K562 (cell line): ENCODE data around the gene BEST3. TPM values are rescaled to one million over a fixed set of nuclear protein-coding genes. Genes with fewer than 3 reads are reported as not detected.

ENCODE experiments used
- ATAC-seq: fragments of 200-7000 bp; cut with Tn5 transposase; 3 replicates; pipeline ENCODE4 v1.9.1; 2020; ENCODE audit warnings: moderate library complexity
- BruUV-seq: library from RNA; stranded (reverse); fragments of 400-500 nt; replicated peaks from 2 replicates; lab custom pipeline; 2021; lab: Mats Ljungman, UMichigan
- CTCF ChIA-PET: fragments of 300-600 bp; formaldehyde crosslinking; extraction: SDS; loops from one replicate; lab custom pipeline; 2021; ENCODE audit warnings: low intra/inter-chr PET ratio; lab: Yijun Ruan, JAX
- POLR2A ChIA-PET: fragments of 300-600, 350-650 bp; sonication (Branson Sonifier 250); formaldehyde crosslinking; extraction: SDS; loops from one replicate; lab custom pipeline; 2021; ENCODE audit warnings: antibody characterized with exemption, inconsistent platforms; lab: Yijun Ruan, JAX
- DNase-seq, 4 experiments: peaks; one replicate each; pipeline versions ENCODE4 v3.0.0 to v3.0.0-alpha.2; 2011 to 2018; ENCODE audit warnings: low spot score in 3 of 4, mixed read lengths in 3 of 4; ENCODE audit errors: extremely low read depth in 1 of 4
- FAIRE-seq: peaks from 2 replicates; lab custom pipeline; 2011; peaks lifted over from hg19 to GRCh38; lab: Jason Lieb, UNC
- H2AFZ ChIP-seq: 2 replicates; pipeline ENCODE4 v1.6.0; 2011; ENCODE audit warnings: low read depth, low read length, control low read depth, inconsistent platforms
- H3K27ac ChIP-seq: fragments of 200-600 bp; 3 replicates; pipeline ENCODE4 v1.8.0; 2011; ENCODE audit warnings: low read depth, mild to moderate bottlenecking, control low read depth, inconsistent platforms, low read length, moderate library complexity, mixed read lengths; ENCODE audit errors: extremely low read depth
- H3K27me3 ChIP-seq, 2 experiments: fragments of 300-600 bp in 1 of 2; 2 replicates in 1 of 2; 3 replicates in 1 of 2; pipeline versions ENCODE4 v1.6.0 to v1.8.0; 2011; ENCODE audit warnings: inconsistent platforms in 2 of 2, low read length in 2 of 2, mild to moderate bottlenecking in 1 of 2, mixed read lengths in 1 of 2, moderate library complexity in 1 of 2; ENCODE audit not compliant: control insufficient read depth in 2 of 2, insufficient read depth in 2 of 2
- H3K36me3 ChIP-seq: fragments of 300-600 bp; 3 replicates; pipeline ENCODE4 v1.8.0; 2011; ENCODE audit warnings: mild to moderate bottlenecking, low read length, inconsistent platforms; ENCODE audit not compliant: control insufficient read depth, insufficient read depth
- H3K4me1 ChIP-seq, 2 experiments: fragments of 200-600 bp in 1 of 2; replicated peaks in 1 of 2; 2 replicates in 1 of 2; 3 replicates in 1 of 2; pipeline versions ENCODE4 v1.5.1 to v1.8.0; 2011; ENCODE audit warnings: inconsistent platforms in 2 of 2, low read length in 2 of 2, mild to moderate bottlenecking in 1 of 2, mixed read lengths in 1 of 2, moderate library complexity in 1 of 2; ENCODE audit not compliant: control insufficient read depth in 2 of 2, insufficient read depth in 2 of 2
- H3K4me2 ChIP-seq: 2 replicates; pipeline ENCODE4 v1.6.1; 2011; ENCODE audit warnings: low read length, control low read depth, inconsistent platforms, mixed read lengths; ENCODE audit not compliant: insufficient read depth
- H3K4me3 ChIP-seq: fragments of 200-600 bp; sonication (generic), shearing (Covaris generic); 2 replicates; pipeline ENCODE4 v1.5.1; 2016; ENCODE audit warnings: control low read depth, inconsistent platforms
- H3K79me2 ChIP-seq: fragments of 200-600 bp; 3 replicates; pipeline ENCODE4 v1.8.0; 2011; ENCODE audit warnings: low read length, inconsistent platforms; ENCODE audit not compliant: control insufficient read depth, insufficient read depth
- H3K9ac ChIP-seq, 2 experiments: 2 replicates each; pipeline versions ENCODE4 v1.6.0 to v1.6.1; 2011; ENCODE audit warnings: low read depth in 2 of 2, low read length in 2 of 2, control low read depth in 1 of 2, inconsistent platforms in 1 of 2, mild to moderate bottlenecking in 1 of 2, mixed read lengths in 1 of 2; ENCODE audit not compliant: insufficient read depth in 1 of 2
- H3K9me1 ChIP-seq: one replicate; pipeline ENCODE4 v1.6.0; 2011; ENCODE audit warnings: inconsistent platforms, mild to moderate bottlenecking, low read length, moderate library complexity; ENCODE audit not compliant: control insufficient read depth, insufficient read depth
- H3K9me3 ChIP-seq: replicated peaks from 2 replicates; pipeline ENCODE4 v1.5.1; 2011; ENCODE audit warnings: low read depth, low read length, inconsistent platforms; ENCODE audit not compliant: control insufficient read depth, insufficient read depth
- H4K20me1 ChIP-seq: replicated peaks from 2 replicates; pipeline ENCODE4 v1.6.1; 2011; ENCODE audit warnings: low read length, inconsistent platforms, mixed read lengths; ENCODE audit not compliant: control insufficient read depth, insufficient read depth
- ASH1L ChIP-seq: fragments of 450-650 bp; IDR thresholded peaks from 2 replicates; pipeline ENCODE4 v1.6.1; 2018; ENCODE audit warnings: borderline replicate concordance, mild to moderate bottlenecking, low read depth; ENCODE audit not compliant: partially characterized antibody
- CSDE1 ChIP-seq, 2 experiments: fragments of 450-650 bp; IDR thresholded peaks; 2 replicates each; pipeline ENCODE4 v1.6.1; 2016; ENCODE audit warnings: mild to moderate bottlenecking in 1 of 2
- E4F1 ChIP-seq: fragments of 250-450 bp; sonication (Bioruptor Pico); IDR thresholded peaks from 2 replicates; pipeline ENCODE4 v1.5.0; 2021; ENCODE audit warnings: mild to moderate bottlenecking, borderline replicate concordance
- FUS ChIP-seq: fragments of 200-400 bp; formaldehyde crosslinking; optimal IDR thresholded peaks from 2 replicates; pipeline ENCODE3; 2017; ENCODE audit warnings: low read depth, low read length
- HDAC3 ChIP-seq: fragments of 450-650 bp; IDR thresholded peaks from 2 replicates; pipeline ENCODE4 v1.6.1; 2018; ENCODE audit warnings: borderline replicate concordance, mild to moderate bottlenecking, moderate library complexity; ENCODE audit not compliant: partially characterized antibody
- IRF2 ChIP-seq: sonication (generic); formaldehyde crosslinking; IDR thresholded peaks from 2 replicates; pipeline ENCODE4 v1.8.1; 2022; ENCODE audit warnings: mild to moderate bottlenecking, missing genetic modification reagents
- KAT8 ChIP-seq: fragments of 450-650 bp; IDR thresholded peaks from 2 replicates; pipeline ENCODE4 v1.6.1; 2016; ENCODE audit warnings: low read depth, mild to moderate bottlenecking
- NONO ChIP-seq, 2 experiments: fragments of 200-400 bp in 1 of 2; fragments of 450-650 bp in 1 of 2; formaldehyde crosslinking in 1 of 2; IDR thresholded peaks; 2 replicates each; pipeline ENCODE4 v1.6.1; 2017; ENCODE audit warnings: low read depth in 2 of 2, mild to moderate bottlenecking in 2 of 2, moderate library complexity in 2 of 2, low read length in 1 of 2
- PHB2 ChIP-seq: fragments of 450-650 bp; IDR thresholded peaks from 2 replicates; pipeline ENCODE4 v1.6.1; 2017; ENCODE audit warnings: low read depth
- PTRF ChIP-seq: fragments of 450-650 bp; IDR thresholded peaks from 2 replicates; pipeline ENCODE4 v1.6.1; 2016; ENCODE audit warnings: mild to moderate bottlenecking, missing genetic modification characterization, missing compliant biosample characterization
- SIRT6 ChIP-seq: IDR thresholded peaks from one replicate; pipeline ENCODE4 v1.6.1; 2012; ENCODE audit warnings: low read depth, mild to moderate bottlenecking, control low read depth, inconsistent platforms, low read length, moderate library complexity
- SMAD1 ChIP-seq: fragments of 150-350 bp; IDR thresholded peaks from 2 replicates; pipeline ENCODE4 v1.6.1; 2014; ENCODE audit warnings: low read length, low read depth; ENCODE audit not compliant: partially characterized antibody
- SRF ChIP-seq, 2 experiments: fragments of 250-450, 450-650 bp in 1 of 2; sonication (Bioruptor Pico) in 1 of 2; sonication (generic) in 1 of 2; formaldehyde crosslinking; IDR thresholded peaks; 2 replicates each; pipeline versions ENCODE4 v1.5.0 to v1.5.1; 2020 to 2022; ENCODE audit warnings: mild to moderate bottlenecking in 1 of 2, missing genetic modification reagents in 1 of 2
- TAF7 ChIP-seq: fragments of 450-650 bp; IDR thresholded peaks from 2 replicates; pipeline ENCODE4 v1.6.1; 2016; ENCODE audit warnings: missing genetic modification characterization, missing compliant biosample characterization
- ZNF644 ChIP-seq: fragments of 200-800 bp; sonication (Bioruptor generic); IDR thresholded peaks from 2 replicates; pipeline ENCODE4 v1.6.1; 2016; ENCODE audit warnings: low read depth, missing genetic modification characterization, missing compliant biosample characterization
- WGBS: fragments of 100-300 bp; shearing (Covaris generic); methylation state at CpG from one replicate; pipeline ENCODE4 v1.1.6; 2016; ENCODE audit warnings: low coverage, mixed read lengths; ENCODE audit not compliant: insufficient coverage; ENCODE audit errors: missing lambda C conversion rate; 5-methylcytosine and 5-hydroxymethylcytosine counted together
- in situ Hi-C: fragments of 300-500 bp; cut with MboI; formaldehyde crosslinking; loops from 4 replicates; pipeline ENCODE4 v1.15.0; 2018; ENCODE audit warnings: inconsistent platforms, mixed read lengths
- intact Hi-C: fragments of 100-400 bp; cut with micrococcal nuclease; formaldehyde crosslinking; loops from 2 replicates; pipeline ENCODE4 v1.14.2; 2022
- polyA plus RNA-seq, 8 experiments: library from polyadenylated mRNA; depleted of rRNA in 4 of 8; stranded (reverse) in 5 of 8; unstranded in 3 of 8; fragments of >200 nt; fragmentation: Nextera tagmentation in 2 of 8; fragmentation: Illumina TruSeq in 1 of 8; extraction: Ambion mirVana in 2 of 8; extraction: Trizol in 1 of 8; gene quantifications; 2 replicates each; pipeline versions ENCODE4 v1.2.1 to v1.2.3, GENCODE V29; 2011 to 2014; ENCODE audit warnings: inconsistent platforms in 1 of 8, missing spikeins in 1 of 8
- total RNA-seq, 7 experiments: library from RNA; depleted of rRNA in 6 of 7; stranded (reverse); fragments of >200 nt in 6 of 7; fragmentation: Illumina TruSeq in 2 of 7; extraction: Trizol in 2 of 7; gene quantifications; 2 replicates each; pipeline versions ENCODE4 v1.2.1 to v1.2.3, GENCODE V29; 2011 to 2021; ENCODE audit warnings: low replicate concordance in 1 of 7
- TF ChIP-seq, protein P1 (sequence below): fragments of 450-650 bp; IDR thresholded peaks from 2 replicates; pipeline ENCODE4 v1.6.1; 2017; ENCODE audit warnings: antibody characterized with exemption, mild to moderate bottlenecking

Gene BEST3
- total and polyA plus RNA-seq, 9 of the 15 experiments (the other 6 are each of a cell fraction or from before 2014, with no cell fraction given), result 0.15 TPM; not detected in 8

- H3K4me1 ChIP-seq, result peaks cover 14 to 16% of the 10 kb centered on the region in 2 experiments
- WGBS, result 74% methylated on average over 13 of the region's 15 CpGs
- H3K4me2 ChIP-seq, result no peak overlapping the region
- H3K27me3 ChIP-seq, result no peaks in the 10 kb centered on the region; a peak in 1 of 5 replicates
- H2AFZ ChIP-seq, result peak overlapping the region; percentile 64
- H3K4me3 ChIP-seq, result no peak overlapping the region
- H4K20me1 ChIP-seq, result no peaks in the 10 kb centered on the region
- H3K36me3 ChIP-seq, result no peaks in the 10 kb centered on the region
- no peaks in the 10 kb centered on the region for H3K79me2 ChIP-seq
- ChIA-PET CTCF (no interaction called here), POLR2A (interaction anchor here (1.1 to 1.8 kb wide), 3 partner anchors 10 to 19 kb away, joined by 3 to 6 read pairs (median 5); no protein-coding TSS in a partner anchor)
- BruUV-seq, result no TSS peak
- TF ChIP-seq E4F1 (CRISPR knock-in tag), result no peak
- no peak for TF ChIP-seq TAF7 (tag)
- no peak for TF ChIP-seq SIRT6
- TF ChIP-seq, protein P1, sequence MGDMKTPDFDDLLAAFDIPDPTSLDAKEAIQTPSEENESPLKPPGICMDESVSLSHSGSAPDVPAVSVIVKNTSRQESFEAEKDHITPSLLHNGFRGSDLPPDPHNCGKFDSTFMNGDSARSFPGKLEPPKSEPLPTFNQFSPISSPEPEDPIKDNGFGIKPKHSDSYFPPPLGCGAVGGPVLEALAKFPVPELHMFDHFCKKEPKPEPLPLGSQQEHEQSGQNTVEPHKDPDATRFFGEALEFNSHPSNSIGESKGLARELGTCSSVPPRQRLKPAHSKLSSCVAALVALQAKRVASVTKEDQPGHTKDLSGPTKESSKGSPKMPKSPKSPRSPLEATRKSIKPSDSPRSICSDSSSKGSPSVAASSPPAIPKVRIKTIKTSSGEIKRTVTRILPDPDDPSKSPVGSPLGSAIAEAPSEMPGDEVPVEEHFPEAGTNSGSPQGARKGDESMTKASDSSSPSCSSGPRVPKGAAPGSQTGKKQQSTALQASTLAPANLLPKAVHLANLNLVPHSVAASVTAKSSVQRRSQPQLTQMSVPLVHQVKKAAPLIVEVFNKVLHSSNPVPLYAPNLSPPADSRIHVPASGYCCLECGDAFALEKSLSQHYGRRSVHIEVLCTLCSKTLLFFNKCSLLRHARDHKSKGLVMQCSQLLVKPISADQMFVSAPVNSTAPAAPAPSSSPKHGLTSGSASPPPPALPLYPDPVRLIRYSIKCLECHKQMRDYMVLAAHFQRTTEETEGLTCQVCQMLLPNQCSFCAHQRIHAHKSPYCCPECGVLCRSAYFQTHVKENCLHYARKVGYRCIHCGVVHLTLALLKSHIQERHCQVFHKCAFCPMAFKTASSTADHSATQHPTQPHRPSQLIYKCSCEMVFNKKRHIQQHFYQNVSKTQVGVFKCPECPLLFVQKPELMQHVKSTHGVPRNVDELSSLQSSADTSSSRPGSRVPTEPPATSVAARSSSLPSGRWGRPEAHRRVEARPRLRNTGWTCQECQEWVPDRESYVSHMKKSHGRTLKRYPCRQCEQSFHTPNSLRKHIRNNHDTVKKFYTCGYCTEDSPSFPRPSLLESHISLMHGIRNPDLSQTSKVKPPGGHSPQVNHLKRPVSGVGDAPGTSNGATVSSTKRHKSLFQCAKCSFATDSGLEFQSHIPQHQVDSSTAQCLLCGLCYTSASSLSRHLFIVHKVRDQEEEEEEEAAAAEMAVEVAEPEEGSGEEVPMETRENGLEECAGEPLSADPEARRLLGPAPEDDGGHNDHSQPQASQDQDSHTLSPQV, result no peak
- TF ChIP-seq SMAD1, result no peak
- no peak for TF ChIP-seq PTRF (tag)
- no peak for TF ChIP-seq PHB2
- TF ChIP-seq ASH1L, result no peak
- TF ChIP-seq KAT8, result no peak
- TF ChIP-seq FUS, result no peak
- no peak for TF ChIP-seq ZNF644 (tag)
- no peak for TF ChIP-seq NONO (IDR thresholded peaks at IDR 0.05; ENCODE audit: low read depth in 2 of 2, low read length in 1 of 2)
- no peak for TF ChIP-seq CSDE1 (IDR thresholded peaks at IDR 0.05)
- TF ChIP-seq SRF (CRISPR knock-in tag; IDR thresholded peaks at IDR 0.05), result no peak
- TF ChIP-seq IRF2 (CRISPR knock-in tag), result no peak
- TF ChIP-seq HDAC3, result no peak
- in situ Hi-C loops (no loop called here), intact Hi-C loops (no loop called here)
- H3K9ac ChIP-seq, result no peak overlapping the region; a peak in 1 of 4 replicates
- DNase-seq (no peak), ATAC-seq (no peak), FAIRE-seq (no peak)
- 0 out of 2 replicates have a peak, but pooled peaks cover 3% of the 10 kb centered on the region for H3K9me3 ChIP-seq
- no peak overlapping the region for H3K27ac ChIP-seq
- H3K9me1 ChIP-seq, result no peaks in the 10 kb centered on the region
Observed at GRCh38 chr12:69610126-69610525, 89.0 kb downstream of the BEST3 start.
